Measurements from ENCODE around the gene ITCH.
A peak's percentile ranks its signal among the peaks of the same experiment; 100 is the strongest.
"Not testable (repeated sequence)": the region's sequence is repeated elsewhere in the genome, so short reads cannot be mapped to it uniquely, and the experiment has no call there.

Gene ITCH

DNA sequence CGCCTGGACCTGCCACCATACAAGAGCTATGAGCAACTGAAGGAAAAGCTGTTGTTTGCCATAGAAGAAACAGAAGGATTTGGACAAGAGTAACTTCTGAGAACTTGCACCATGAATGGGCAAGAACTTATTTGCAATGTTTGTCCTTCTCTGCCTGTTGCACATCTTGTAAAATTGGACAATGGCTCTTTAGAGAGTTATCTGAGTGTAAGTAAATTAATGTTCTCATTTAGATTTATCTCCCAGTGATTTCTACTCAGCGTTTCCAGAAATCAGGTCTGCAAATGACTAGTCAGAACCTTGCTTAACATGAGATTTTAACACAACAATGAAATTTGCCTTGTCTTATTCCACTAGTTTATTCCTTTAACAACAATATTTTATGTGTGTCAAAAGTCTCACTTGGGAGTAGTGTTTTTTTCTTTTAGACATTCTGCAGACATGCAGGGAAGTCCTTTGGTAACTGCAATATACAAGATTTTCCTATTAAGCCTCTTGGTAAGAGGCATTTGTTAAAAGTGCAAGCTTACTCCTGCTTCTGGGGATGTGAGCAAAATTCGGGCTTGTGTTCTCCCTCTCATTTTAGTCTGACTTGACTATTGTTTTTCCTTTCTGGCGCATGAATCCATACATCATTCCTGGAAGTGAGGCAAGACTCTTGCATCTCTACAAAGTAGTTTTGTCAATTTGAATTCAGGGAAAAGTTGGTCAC lies 144.8 kb downstream of the ITCH start:
- Mint-ChIP-seq H3K27me3 (no peaks in the 10 kb centered on the region), H3K4me3 (no peak overlapping the region), H3K4me1 (peaks cover 8% of the 10 kb centered on the region), H3K9me3 (no peaks in the 10 kb centered on the region), H3K27ac (no peak overlapping the region), H3K36me3 (peaks cover 23% of the 10 kb centered on the region)
- no peak for ATAC-seq

DNA sequence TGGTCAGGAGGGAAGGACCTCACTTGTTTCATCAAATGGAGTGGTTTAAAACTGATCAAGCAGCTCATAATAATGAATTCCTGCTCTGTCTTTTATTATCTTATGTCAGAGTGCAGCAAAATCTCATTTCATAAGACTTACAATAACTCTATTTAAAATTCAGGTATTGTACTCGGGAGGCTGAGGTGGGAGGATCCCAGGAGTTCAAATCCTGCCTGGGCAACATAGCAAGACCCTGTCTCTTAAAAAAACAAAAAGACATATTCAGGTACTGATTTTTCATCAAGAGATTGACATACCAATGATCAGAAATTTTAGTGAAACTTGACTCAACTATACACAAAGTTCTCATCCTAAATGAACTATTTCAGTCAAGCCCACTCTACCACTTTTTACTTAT lies 147.5 kb downstream of the ITCH start:
- H3K9me3 Mint-ChIP-seq = no peaks in the 10 kb centered on the region
- H3K4me1 Mint-ChIP-seq = peaks cover 27% of the 10 kb centered on the region
- no peaks in the 10 kb centered on the region for H3K27me3 Mint-ChIP-seq
- no peak for ATAC-seq
- no peak overlapping the region for H3K4me3 Mint-ChIP-seq
- peaks cover 16% of the 10 kb centered on the region for H3K36me3 Mint-ChIP-seq
- no peak overlapping the region for H3K27ac Mint-ChIP-seq

DNA sequence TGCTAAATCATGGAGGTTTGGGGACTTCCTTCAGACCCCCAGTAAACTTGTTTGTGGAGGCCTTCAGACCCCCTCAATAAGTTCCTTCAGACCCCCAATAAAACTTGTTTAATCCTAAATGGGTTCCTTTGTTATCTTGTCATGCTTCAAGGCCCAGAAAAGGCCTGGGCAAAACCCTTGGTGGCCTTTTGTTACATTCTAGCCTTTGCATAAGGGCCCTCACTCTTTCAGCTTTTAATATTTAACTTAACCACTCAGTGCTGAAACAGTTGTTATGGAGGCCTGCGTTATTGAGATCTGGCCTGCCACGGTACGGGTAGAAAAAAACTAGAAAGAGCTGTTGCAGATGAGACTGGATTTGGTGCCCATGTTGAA lies 148.8 kb downstream of the ITCH start:
- H3K9me3 Mint-ChIP-seq = no peaks in the 10 kb centered on the region
- H3K27me3 Mint-ChIP-seq = no peaks in the 10 kb centered on the region
- ATAC-seq = no peak
- H3K36me3 Mint-ChIP-seq = peaks cover 10% of the 10 kb centered on the region
- no peak overlapping the region for H3K4me3 Mint-ChIP-seq
- no peak overlapping the region for H3K27ac Mint-ChIP-seq
- H3K4me1 Mint-ChIP-seq = peaks cover 27% of the 10 kb centered on the region

DNA sequence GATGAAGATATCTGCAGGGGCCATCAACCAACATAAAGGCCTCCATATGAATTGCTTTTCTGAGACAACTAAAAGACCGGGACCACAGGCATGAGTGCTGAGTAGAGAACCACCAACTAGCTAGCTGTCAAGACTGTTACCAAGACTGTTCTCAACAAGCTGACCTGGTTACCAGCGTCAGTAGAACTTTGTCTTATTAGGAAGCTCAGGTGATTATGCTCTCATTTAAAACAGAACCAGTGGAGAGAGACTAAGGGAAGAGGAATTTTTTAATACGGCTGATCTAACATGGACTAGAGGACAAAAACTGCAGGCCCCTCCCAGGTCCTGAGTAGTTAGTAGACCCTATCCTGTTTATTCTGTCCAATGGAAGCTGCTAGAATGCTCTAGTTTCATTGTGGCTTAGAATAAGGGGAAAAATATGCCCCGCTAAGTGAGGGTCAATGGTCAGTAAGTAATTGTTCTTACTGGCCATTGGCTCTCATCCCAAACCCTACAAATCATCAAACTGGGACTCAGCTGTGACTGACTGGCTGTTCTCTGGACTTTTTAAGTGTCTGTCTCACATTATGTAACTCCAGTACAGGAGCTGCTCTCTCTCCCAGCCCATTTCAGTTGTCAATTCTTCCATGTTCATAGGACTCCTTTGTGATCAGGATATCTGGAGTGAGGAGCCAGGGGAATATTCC lies 149.3 kb downstream of the ITCH start:
- H3K9me3 Mint-ChIP-seq = no peaks in the 10 kb centered on the region
- no peak for ATAC-seq
- no peak overlapping the region for H3K27ac Mint-ChIP-seq
- no peaks in the 10 kb centered on the region for H3K27me3 Mint-ChIP-seq
- H3K4me1 Mint-ChIP-seq = peaks cover 27% of the 10 kb centered on the region
- H3K4me3 Mint-ChIP-seq = no peak overlapping the region
- H3K36me3 Mint-ChIP-seq = peaks cover 10% of the 10 kb centered on the region

DNA sequence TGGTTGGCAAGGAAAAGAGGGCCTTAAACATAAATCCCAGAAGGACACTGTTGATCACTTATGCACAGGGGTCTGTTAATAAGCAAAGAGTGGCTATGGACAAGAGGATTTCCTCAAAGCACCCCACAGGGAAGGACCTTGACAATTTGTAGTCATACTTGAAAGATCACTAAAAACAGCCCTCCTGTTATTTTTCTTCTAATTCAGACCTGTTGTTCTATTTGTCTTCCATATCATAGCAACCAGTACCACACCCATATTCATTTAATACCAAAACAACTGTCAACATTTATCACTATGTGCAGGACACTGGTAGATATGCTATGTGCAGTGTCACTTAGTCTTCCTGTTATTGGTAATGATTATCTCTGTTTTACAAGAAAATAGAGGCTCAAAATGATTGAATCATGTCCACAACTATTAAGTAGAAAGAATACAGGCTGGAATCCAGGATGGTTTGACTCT lies 149.9 kb downstream of the ITCH start:
- ATAC-seq = no peak
- H3K9me3 Mint-ChIP-seq = no peaks in the 10 kb centered on the region
- no peak overlapping the region for H3K4me3 Mint-ChIP-seq
- peaks cover 30% of the 10 kb centered on the region for H3K4me1 Mint-ChIP-seq
- H3K27me3 Mint-ChIP-seq = no peaks in the 10 kb centered on the region
- peaks cover 4% of the 10 kb centered on the region for H3K36me3 Mint-ChIP-seq
- H3K27ac Mint-ChIP-seq = no peak overlapping the region

DNA sequence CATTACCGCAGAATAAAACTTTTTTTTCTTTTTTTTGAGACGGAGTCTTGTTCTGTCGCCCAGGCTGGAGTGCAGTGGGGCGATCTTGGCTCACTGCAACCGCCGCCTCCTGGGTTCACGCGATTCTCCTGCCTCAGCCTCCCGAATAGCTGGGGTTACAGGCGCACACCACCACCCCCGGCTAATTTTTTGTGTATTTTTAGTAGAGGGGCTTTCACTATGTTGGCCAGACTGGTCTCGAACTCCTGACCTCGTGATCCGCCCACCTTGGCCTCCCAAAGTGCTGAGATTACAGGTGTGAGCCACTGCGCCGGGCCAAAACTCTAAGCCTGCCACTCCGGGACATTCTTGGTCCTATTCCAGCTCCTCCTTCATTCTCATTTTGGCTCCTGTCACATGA lies 151.0 kb downstream of the ITCH start:
- not testable (repeated sequence) for H3K36me3 Mint-ChIP-seq, H3K27me3 Mint-ChIP-seq, ATAC-seq, H3K4me3 Mint-ChIP-seq, H3K9me3 Mint-ChIP-seq, H3K27ac Mint-ChIP-seq
- H3K4me1 Mint-ChIP-seq = peaks cover 40% of the 10 kb centered on the region

DNA sequence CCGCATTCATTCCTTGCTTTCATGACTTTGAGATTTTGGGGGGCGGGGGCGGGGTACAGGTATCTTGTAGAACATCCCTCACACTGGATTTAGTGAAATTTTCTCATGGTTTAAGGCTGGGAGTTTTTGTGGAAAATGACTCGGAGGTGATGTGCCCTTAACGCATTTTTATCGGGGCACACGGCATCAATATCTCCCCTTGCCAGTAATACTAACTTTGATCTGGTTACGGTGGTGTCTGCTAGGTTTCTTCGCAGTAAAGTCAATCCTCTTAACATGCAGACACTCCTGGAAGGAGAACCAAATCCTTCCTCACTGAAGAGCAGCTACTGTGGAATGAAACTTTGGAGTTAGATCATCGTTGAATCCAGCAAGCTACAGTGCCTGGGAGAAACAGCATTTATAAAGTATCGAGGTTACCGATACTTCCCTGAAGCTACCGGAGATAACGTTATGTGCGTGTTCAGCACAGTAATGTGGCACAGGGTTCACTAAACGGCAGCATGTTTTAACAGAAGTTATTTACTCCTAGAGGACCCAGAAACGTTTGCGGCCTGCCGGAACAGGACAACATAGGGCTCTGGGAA lies 151.9 kb downstream of the ITCH start:
- Mint-ChIP-seq H3K9me3 (no peaks in the 10 kb centered on the region), H3K4me1 (peaks cover 41% of the 10 kb centered on the region), H3K27me3 (no peaks in the 10 kb centered on the region), H3K36me3 (no peaks in the 10 kb centered on the region), H3K4me3 (peak overlapping the region; percentile 96), H3K27ac (peak overlapping the region; percentile 97)
- ATAC-seq = peak; percentile 9

DNA sequence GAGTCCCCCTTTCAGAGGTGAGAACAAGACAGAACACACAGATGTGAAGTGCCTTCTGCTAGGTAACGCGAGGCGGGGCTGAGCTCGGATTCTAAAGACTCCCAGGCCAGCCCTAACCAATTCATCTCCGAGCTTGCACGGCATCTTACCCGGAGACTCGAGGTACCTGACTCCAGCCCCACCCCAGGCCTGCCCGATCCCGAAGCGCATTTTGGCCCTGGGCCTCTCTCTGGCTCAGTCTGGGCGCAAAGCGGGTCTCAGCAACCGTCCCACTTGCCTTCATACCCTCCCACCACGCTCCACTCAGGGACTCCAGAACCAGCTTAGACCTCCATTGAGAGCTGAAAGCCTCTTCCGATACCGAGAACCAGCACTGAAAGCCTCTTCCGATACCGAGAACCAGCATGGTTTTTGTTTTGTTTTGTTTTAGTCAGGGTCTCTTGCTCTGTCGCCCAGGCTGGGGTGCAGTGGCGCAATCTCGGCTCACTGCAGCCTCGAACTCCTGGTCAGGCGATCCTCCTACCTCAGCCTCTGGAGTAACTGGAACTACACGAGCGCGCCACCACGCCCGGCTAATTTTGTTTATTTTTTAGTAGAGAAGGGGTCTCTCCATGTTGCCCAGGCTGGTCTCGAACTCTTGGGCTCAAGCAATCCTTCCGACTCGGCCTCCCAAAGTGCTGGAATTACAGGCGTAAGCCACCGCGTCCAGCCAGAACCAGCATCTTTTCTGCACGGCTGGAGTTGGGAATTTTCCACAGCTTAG lies 152.6 kb downstream of the ITCH start:
- Mint-ChIP-seq H3K27ac (peak overlapping the region; percentile 97), H3K9me3 (no peaks in the 10 kb centered on the region), H3K4me1 (peaks cover 44% of the 10 kb centered on the region), H3K4me3 (peak overlapping the region; percentile 96), H3K36me3 (no peaks in the 10 kb centered on the region), H3K27me3 (no peaks in the 10 kb centered on the region)
- ATAC-seq = peak; percentile 84

DNA sequence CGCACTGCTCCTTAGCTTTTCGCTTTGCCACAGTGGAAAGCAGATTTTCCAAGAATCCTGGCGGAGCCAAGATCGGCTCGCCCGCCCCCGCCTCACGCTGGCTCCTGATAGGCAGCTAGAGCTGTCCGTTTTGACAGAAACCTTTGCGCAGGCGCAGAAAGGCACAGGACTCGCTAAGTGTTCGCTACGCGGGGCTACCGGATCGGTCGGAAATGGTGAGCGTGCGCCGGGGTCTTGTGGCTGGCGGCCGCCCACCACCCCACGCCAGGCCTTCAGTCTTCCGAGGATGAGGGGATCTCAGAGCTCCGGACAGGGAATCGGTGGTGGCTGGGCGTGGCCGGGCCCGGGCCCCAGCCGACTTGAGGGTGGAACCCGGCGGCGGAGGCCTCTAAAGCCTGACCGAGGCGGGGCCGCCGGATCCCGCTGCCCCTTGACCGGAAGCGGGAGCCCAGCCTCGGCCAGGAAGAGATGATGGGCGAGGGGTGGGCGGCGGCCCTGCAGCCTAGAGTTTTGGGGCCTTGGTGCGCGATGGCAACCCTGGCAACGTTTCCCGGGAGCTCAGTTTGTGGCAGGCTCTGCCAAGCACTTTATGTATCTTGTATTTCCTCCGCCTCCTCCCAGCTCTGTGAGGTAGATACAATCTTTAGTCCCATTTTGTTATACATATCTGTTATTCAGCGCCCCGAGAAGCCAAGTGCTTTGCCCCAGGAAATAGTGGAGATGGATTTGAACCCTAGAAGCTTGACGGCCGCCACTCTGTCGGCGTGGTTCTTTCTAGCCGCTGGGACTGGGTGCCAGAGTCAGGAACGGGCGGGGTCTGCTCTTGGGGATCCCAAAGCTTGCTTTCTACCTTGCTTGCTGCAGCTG lies 153.4 kb downstream of the ITCH start, which contains the start of gene DYNLRB1:
TSS of gene DYNLRB1 (plus strand) at position 176 of the 867 bp plus-strand sequence. CDS start at position 213, 37 bp downstream.
- peak; percentile 94 for ATAC-seq
- peak within 1 kb of the TSS; percentile 97 for H3K27ac Mint-ChIP-seq
- no peaks in the 10 kb centered on the region for H3K9me3 Mint-ChIP-seq
- H3K4me1 Mint-ChIP-seq = peaks cover 49% of the 10 kb centered on the region
- H3K4me3 Mint-ChIP-seq = peak within 1 kb of the TSS; percentile 96
- H3K27me3 Mint-ChIP-seq = no peaks in the 10 kb centered on the region
- H3K36me3 Mint-ChIP-seq = no peaks in the 10 kb centered on the region

DNA sequence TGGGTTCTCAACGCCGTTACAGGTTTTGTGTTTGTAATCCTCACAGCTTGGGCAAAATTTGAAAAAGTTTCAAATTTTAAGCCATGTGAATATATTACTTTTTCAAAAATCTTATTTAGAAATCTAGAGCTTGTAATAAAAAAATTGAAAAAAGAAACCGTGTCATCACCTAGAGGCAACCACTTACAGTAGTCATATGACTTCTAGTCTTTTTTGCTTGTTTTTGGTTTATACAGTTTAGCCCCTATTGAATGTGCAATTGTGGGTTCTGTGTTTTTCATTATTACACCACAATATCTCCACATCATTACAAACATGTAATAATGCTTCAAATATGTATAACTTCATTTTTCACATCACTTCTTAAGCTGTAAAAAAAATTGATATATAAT lies 154.0 kb downstream of the ITCH start:
- Mint-ChIP-seq H3K9me3 (no peaks in the 10 kb centered on the region), H3K36me3 (peaks cover 3% of the 10 kb centered on the region), H3K27me3 (no peaks in the 10 kb centered on the region), H3K4me1 (peaks cover 52% of the 10 kb centered on the region), H3K27ac (peak overlapping the region; percentile 97), H3K4me3 (peak overlapping the region; percentile 96)
- ATAC-seq = no peak

DNA sequence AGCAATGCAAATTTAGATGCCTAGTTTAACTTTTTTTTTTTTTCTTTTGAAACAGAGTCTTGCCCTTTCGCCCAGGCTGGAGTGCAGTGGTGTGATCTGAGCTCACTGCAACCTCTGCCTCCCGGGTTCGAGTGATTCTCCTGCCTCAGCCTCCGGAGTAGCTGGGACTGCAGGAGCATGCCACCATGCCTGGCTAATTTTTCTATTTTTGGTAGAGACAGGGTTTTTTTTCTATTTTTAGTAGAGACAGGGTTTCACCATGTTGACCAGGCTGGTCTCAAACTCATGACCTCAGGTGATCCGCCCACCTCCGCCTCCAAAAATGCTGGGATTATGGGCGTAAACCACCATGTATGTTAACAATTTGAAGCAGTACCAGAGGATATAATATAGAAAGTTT lies 155.8 kb downstream of the ITCH start:
- not testable (repeated sequence) for H3K4me3 Mint-ChIP-seq, H3K36me3 Mint-ChIP-seq, H3K27me3 Mint-ChIP-seq, H3K9me3 Mint-ChIP-seq, ATAC-seq
- Mint-ChIP-seq H3K4me1 (peaks cover 54% of the 10 kb centered on the region), H3K27ac (peak overlapping the region; percentile 48)

DNA sequence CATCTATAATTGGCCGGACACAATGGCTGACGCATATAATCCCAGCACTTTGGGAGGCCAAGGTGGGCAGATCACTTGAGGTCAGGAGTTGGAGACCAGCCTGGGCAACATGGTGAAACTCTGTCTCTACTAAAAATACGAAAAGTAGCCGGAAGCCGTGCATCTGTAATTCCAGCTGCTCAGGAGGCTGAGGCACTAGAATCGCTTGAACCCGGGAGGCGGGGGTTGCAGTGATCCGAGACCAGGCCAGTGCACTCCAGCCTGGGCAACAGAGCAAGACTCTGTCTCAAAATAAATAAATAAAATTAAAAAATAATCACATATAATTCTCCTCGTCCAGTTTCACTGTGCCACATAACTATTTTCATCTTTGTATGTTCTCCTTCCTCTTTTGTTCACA lies 156.8 kb downstream of the ITCH start:
- ATAC-seq, H3K36me3 Mint-ChIP-seq, H3K9me3 Mint-ChIP-seq, H3K4me3 Mint-ChIP-seq, H3K27me3 Mint-ChIP-seq, H3K27ac Mint-ChIP-seq: not testable (repeated sequence)
- peaks cover 45% of the 10 kb centered on the region for H3K4me1 Mint-ChIP-seq

DNA sequence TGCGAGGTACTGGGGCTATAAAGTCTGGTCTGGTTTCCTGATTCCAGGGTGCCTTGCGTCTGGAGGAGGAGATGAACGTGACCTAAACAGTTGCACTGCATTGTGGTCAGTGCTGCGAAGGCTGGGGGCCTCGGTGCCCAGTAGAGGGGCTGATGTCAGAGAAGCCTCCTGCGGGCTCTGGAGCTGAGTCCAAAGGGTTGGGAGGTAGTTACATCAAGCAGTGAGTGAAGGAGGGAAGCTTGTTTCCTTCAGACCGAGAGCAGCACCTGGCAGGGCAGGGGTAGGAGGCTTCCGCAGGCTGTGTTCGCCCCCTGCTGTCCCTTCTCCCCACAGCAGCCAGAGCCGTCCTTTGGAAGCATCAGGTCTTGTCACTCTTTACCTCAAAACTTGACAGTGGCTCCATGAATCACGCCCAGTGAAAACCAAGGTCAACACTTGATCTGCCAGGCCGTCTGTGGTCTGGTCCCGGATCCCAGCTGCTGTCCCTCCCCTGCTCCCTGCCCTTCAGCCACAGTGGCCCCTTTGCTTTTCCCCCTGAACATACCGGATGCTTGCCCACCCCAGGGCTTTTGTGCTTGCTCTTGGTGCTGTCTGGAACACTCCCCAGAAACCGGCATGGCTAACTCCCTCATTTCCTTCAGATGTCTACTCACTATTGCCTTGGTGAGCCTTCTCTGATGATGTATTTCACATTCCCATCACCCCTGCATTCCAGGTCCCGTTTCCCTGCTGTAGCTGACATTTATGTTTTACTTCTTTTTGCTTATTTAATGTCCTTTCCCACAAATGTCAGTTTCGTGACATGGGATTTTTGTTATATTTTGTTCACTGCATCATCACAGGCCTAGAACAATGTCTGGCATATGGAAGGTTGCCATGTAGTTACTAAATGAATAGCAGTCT lies 160.1 kb downstream of the ITCH start:
- no peak overlapping the region for H3K4me3 Mint-ChIP-seq
- H3K4me1 Mint-ChIP-seq = peaks cover 33% of the 10 kb centered on the region
- no peak overlapping the region for H3K27ac Mint-ChIP-seq
- no peaks in the 10 kb centered on the region for H3K9me3 Mint-ChIP-seq
- ATAC-seq = no peak
- H3K27me3 Mint-ChIP-seq = no peaks in the 10 kb centered on the region
- peaks cover 21% of the 10 kb centered on the region for H3K36me3 Mint-ChIP-seq

DNA sequence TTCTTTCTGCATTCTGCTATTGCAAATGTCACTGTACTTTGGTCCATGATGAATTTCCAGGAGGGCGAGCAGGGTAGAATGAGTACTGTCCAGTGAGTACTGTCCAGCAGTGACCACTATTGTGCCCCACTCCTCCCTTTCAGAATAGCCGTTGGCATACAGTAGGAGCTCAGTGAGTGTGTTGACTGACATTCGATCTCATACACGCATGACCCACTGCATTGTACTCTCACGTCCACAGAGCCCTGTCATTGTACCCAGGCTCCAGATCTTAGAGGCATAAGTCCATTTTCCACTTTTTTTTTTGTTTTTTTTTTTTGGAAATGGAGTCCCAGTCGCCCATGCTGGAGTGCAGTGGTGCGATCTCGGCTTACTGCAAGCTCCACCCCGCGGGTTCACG lies 161.4 kb downstream of the ITCH start:
- Mint-ChIP-seq H3K27me3 (no peaks in the 10 kb centered on the region), H3K4me1 (peaks cover 25% of the 10 kb centered on the region), H3K4me3 (no peak overlapping the region), H3K36me3 (peaks cover 21% of the 10 kb centered on the region), H3K9me3 (no peaks in the 10 kb centered on the region), H3K27ac (no peak overlapping the region)
- no peak for ATAC-seq
